H1 (cell line): ENCODE data around the gene ATP6V1A. TPM values are rescaled to one million over a fixed set of nuclear protein-coding genes. Genes with fewer than 3 reads are reported as not detected.
A peak's percentile ranks its signal among the peaks of the same experiment; 100 is the strongest.

Source experiments
- ASH2L ChIP-seq: fragments of 200-600, 300-600 bp; sonication (generic); IDR thresholded peaks from one replicate; pipeline ENCODE4 v1.7.1; 2017; ENCODE audit warnings: low read length
- BACH1 ChIP-seq: IDR thresholded peaks from 2 replicates; pipeline ENCODE4 v1.6.1; 2012; ENCODE audit warnings: low read length, improper control_type of control experiment
- BRCA1 ChIP-seq: IDR thresholded peaks from 2 replicates; pipeline ENCODE4 v1.6.1; 2012; ENCODE audit warnings: low read depth, low read length, improper control_type of control experiment
- CBX5 ChIP-seq: fragments of 300-800, 300-1000 bp; sonication (generic); IDR thresholded peaks from 2 replicates; pipeline ENCODE4 v1.7.1; 2016; ENCODE audit warnings: antibody characterized with exemption, low read length, low read depth
- EGR1 ChIP-seq: IDR thresholded peaks from 2 replicates; pipeline ENCODE4 v1.6.1; 2011; ENCODE audit warnings: low read depth, low read length, borderline replicate concordance
- HDAC2 ChIP-seq, 2 experiments: fragments of 300-600 bp in 1 of 2; sonication (generic) in 1 of 2; IDR thresholded peaks; 2 replicates each; pipeline ENCODE4 v1.6.1; 2011 to 2012; ENCODE audit warnings: low read depth in 2 of 2, low read length in 2 of 2, mild to moderate bottlenecking in 2 of 2, moderate library complexity in 2 of 2, borderline replicate concordance in 1 of 2, inconsistent platforms in 1 of 2
- KDM4A ChIP-seq: IDR thresholded peaks from one replicate; pipeline ENCODE4 v1.7.1; 2012; ENCODE audit warnings: low read depth, mild to moderate bottlenecking, moderate library complexity, low read length, inconsistent platforms; ENCODE audit not compliant: severe bottlenecking
- MAFK ChIP-seq: IDR thresholded peaks from 2 replicates; pipeline ENCODE4 v1.6.1; 2012; ENCODE audit warnings: low read depth, mild to moderate bottlenecking, improper control_type of control experiment, low read length
- NRF1 ChIP-seq: IDR thresholded peaks from 2 replicates; pipeline ENCODE4 v1.6.1; 2011; ENCODE audit warnings: mild to moderate bottlenecking, low read depth, low read length, improper control_type of control experiment
- PHF8 ChIP-seq: fragments of 200-600 bp; sonication (generic); conservative IDR thresholded peaks from 2 replicates; pipeline ENCODE4 v1.7.1; 2012; ENCODE audit warnings: low read depth, mild to moderate bottlenecking, inconsistent platforms, low read length, moderate library complexity
- POLR2A ChIP-seq, 2 experiments: IDR thresholded peaks; 1 replicate in 1 of 2; 2 replicates in 1 of 2; pipeline ENCODE4 v1.6.1; 2011; ENCODE audit warnings: low read depth in 2 of 2, low read length in 2 of 2, mild to moderate bottlenecking in 2 of 2; ENCODE audit errors: control extremely low read depth in 1 of 2
- RAD21 ChIP-seq, 2 experiments: IDR thresholded peaks in 1 of 2; conservative IDR thresholded peaks in 1 of 2; 2 replicates each; pipeline ENCODE4 v1.6.1; 2011; ENCODE audit warnings: low read depth in 2 of 2, low read length in 2 of 2, improper control_type of control experiment in 1 of 2, inconsistent platforms in 1 of 2, mild to moderate bottlenecking in 1 of 2, moderate library complexity in 1 of 2
- RBBP5 ChIP-seq: IDR thresholded peaks from 2 replicates; pipeline ENCODE4 v1.7.1; 2012; ENCODE audit warnings: low read depth, mild to moderate bottlenecking, inconsistent platforms, low read length, moderate library complexity, borderline replicate concordance
- TAF1 ChIP-seq: IDR thresholded peaks from 2 replicates; pipeline ENCODE4 v1.6.1; 2011; ENCODE audit warnings: mild to moderate bottlenecking, low read depth, low read length
- TAF7 ChIP-seq: optimal IDR thresholded peaks from 2 replicates; pipeline ENCODE3; 2011; ENCODE audit warnings: low read depth, mild to moderate bottlenecking, inconsistent platforms, low read length, moderate library complexity, borderline replicate concordance
- TBP ChIP-seq: IDR thresholded peaks from 2 replicates; pipeline ENCODE4 v1.6.1; 2011; ENCODE audit warnings: low read depth, low read length, improper control_type of control experiment
- YY1 ChIP-seq: IDR thresholded peaks from 2 replicates; pipeline ENCODE4 v1.6.1; 2011; ENCODE audit warnings: low read depth, mild to moderate bottlenecking, low read length
- polyA plus RNA-seq, 7 experiments: library from polyadenylated mRNA; depleted of rRNA in 3 of 7; stranded (reverse) in 5 of 7; unstranded in 2 of 7; fragments of >200 nt in 5 of 7; fragments of 200-250 nt in 2 of 7; gene quantifications; 1 replicate in 5 of 7; 2 replicates in 1 of 7; 4 replicates in 1 of 7; pipeline versions ENCODE4 v1.2.1 to v1.2.3, GENCODE V29; 2011 to 2013; ENCODE audit warnings: missing spikeins in 2 of 7, mixed read lengths in 2 of 7
- total RNA-seq: library from RNA; stranded (reverse); fragmentation: NEBNext Ultra II Directional; extraction: Animal tissue kit (Norgen Biotek cat#: 25700); gene quantifications from 2 replicates; pipeline ENCODE4 v1.2.1, GENCODE V29; 2021
- TF ChIP-seq, protein P1 (sequence below): IDR thresholded peaks from 2 replicates; pipeline ENCODE4 v1.6.1; 2012; ENCODE audit warnings: inconsistent platforms
- TF ChIP-seq, protein P2 (sequence below): IDR thresholded peaks from 2 replicates; pipeline ENCODE4 v1.6.1; 2012; ENCODE audit warnings: inconsistent platforms
- TF ChIP-seq, protein P3 (sequence below), 3 experiments: IDR thresholded peaks; 1 replicate in 2 of 3; 2 replicates in 1 of 3; pipeline versions ENCODE4 v1.5.1 to v1.6.1; 2011; ENCODE audit warnings: low read length in 3 of 3, mild to moderate bottlenecking in 3 of 3, inconsistent platforms in 2 of 3, low read depth in 1 of 3, moderate library complexity in 1 of 3; ENCODE audit not compliant: insufficient read depth in 1 of 3; ENCODE audit errors: control extremely low read depth in 1 of 3

ATP6V1A gene
- total and polyA plus RNA-seq, 2 of the 8 experiments (the other 6 are each of a cell fraction or from before 2014, with no cell fraction given), result 15.4 to 90.9 TPM

DNA sequence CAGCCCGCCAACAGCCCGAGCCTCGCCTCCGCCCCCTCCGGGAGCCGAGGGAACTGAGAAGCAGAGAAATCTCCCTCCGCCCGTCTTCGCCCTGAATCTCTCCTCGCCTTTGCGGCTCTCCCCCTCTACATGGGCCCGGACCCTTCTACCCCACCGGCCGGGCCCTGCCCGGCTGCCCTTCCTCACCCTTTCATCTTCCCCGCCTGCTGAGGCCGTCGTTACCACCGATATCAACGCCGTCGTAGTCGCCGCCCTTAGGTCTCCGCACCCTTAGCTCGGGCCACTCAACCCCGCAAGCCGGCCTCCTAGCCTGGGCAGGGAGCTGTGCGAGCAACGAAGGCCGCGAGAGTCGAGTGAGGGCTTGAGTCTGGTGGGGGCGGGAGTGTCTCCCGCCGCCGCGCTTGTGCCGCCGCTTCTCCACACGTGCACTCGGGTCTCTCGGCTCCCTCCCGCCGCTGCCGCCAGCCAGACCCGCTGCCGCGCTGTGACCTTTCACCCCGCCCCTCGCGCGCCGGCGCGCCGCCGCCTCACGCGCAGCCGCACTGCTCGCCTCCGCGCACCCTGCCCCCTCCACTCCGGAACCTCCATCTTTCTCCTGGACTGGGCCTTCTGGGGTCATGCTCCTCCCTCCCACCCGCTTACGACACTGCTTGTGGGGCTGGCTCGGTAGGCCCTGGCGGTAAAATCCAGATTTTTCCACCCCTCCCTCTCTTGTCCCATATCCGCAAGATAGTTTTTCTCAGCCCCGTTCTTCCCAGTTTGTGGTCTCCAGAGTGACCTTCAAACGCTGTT lies 883 bp upstream of the ATP6V1A start, which contains the start of gene NAA50 (continued):
- TF ChIP-seq, protein P1, sequence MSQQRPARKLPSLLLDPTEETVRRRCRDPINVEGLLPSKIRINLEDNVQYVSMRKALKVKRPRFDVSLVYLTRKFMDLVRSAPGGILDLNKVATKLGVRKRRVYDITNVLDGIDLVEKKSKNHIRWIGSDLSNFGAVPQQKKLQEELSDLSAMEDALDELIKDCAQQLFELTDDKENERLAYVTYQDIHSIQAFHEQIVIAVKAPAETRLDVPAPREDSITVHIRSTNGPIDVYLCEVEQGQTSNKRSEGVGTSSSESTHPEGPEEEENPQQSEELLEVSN, result peak; percentile 36; the same call in 1 of the 2 replicates
- no peak for TF ChIP-seq CBX5
- TF ChIP-seq TAF7, result peak; percentile 55
- TF ChIP-seq, protein P2, sequence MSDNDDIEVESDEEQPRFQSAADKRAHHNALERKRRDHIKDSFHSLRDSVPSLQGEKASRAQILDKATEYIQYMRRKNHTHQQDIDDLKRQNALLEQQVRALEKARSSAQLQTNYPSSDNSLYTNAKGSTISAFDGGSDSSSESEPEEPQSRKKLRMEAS, result peak; percentile 92
- TF ChIP-seq HDAC2 (IDR thresholded peaks at IDR 0.05; ENCODE audit: borderline replicate concordance in 1 of 2, low read depth in 2 of 2, low read length in 2 of 2), result 0 out of 4 replicates have a peak, but pooled peaks of 1 of the 2 experiments have one; percentile 65
- no peak; the same call in 1 of the 2 replicates for TF ChIP-seq BRCA1
- TF ChIP-seq NRF1, result peak; percentile 81
- peak; percentile 77 to 78 for TF ChIP-seq POLR2A (IDR thresholded peaks at IDR 0.05; ENCODE audit: control extremely low read depth in 1 of 2, low read depth in 2 of 2, low read length in 2 of 2)
- TF ChIP-seq KDM4A, result peak; percentile 83
- TF ChIP-seq ASH2L, result peak; percentile 95
- TF ChIP-seq, protein P3, sequence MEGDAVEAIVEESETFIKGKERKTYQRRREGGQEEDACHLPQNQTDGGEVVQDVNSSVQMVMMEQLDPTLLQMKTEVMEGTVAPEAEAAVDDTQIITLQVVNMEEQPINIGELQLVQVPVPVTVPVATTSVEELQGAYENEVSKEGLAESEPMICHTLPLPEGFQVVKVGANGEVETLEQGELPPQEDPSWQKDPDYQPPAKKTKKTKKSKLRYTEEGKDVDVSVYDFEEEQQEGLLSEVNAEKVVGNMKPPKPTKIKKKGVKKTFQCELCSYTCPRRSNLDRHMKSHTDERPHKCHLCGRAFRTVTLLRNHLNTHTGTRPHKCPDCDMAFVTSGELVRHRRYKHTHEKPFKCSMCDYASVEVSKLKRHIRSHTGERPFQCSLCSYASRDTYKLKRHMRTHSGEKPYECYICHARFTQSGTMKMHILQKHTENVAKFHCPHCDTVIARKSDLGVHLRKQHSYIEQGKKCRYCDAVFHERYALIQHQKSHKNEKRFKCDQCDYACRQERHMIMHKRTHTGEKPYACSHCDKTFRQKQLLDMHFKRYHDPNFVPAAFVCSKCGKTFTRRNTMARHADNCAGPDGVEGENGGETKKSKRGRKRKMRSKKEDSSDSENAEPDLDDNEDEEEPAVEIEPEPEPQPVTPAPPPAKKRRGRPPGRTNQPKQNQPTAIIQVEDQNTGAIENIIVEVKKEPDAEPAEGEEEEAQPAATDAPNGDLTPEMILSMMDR (IDR thresholded peaks at IDR 0.05; ENCODE audit: control extremely low read depth in 1 of 3, insufficient read depth in 1 of 3, low read depth in 1 of 3, low read length in 3 of 3), result peak; percentile 33 to 40 (median 39); a peak in 3 of 4 replicates
- TF ChIP-seq YY1, result peak; percentile 87
- 0 out of 2 replicates have a peak, but pooled peaks have one; percentile 5 for TF ChIP-seq BACH1
- no peak for TF ChIP-seq EGR1
- TF ChIP-seq MAFK, result no peak
- TF ChIP-seq TBP, result peak; percentile 65; the same call in 1 of the 2 replicates
- peak; percentile 94 for TF ChIP-seq PHF8
- TF ChIP-seq RBBP5, result peak; percentile 98
- 0 out of 4 replicates have a peak, but pooled peaks of 1 of the 2 experiments have one; percentile 1 for TF ChIP-seq RAD21 (IDR thresholded peaks at IDR 0.05 in 1 of 2, conservative IDR thresholded peaks at IDR 0.05 in 1 of 2; ENCODE audit: low read depth in 2 of 2, low read length in 2 of 2)
- TF ChIP-seq TAF1, result peak; percentile 83
